LNCaP clone FGC (cell line): ENCODE measurements around the gene MYO5A.

Experiments
- DNase-seq: peaks from one replicate; pipeline ENCODE4 v3.0.0-alpha.2; 2011; ENCODE audit warnings: low read depth
- H3K4me3 ChIP-seq: 2 replicates; pipeline ENCODE4 v1.5.1; 2011; ENCODE audit warnings: mild to moderate bottlenecking, low read depth, low read length, control low read depth
- CTCF ChIP-seq: IDR thresholded peaks from 2 replicates; pipeline ENCODE4 v1.5.1; 2012; ENCODE audit warnings: mild to moderate bottlenecking; ENCODE audit not compliant: control insufficient read depth, insufficient read depth; ENCODE audit errors: extremely low read depth

MYO5A gene

GRCh38 chr15:52481915-52482314 lies 46.8 kb downstream of the MYO5A start:
- no peak overlapping the region for H3K4me3 ChIP-seq
- TF ChIP-seq CTCF, result no peak
- no peak for DNase-seq

- no peak for DNase-seq
- no peak overlapping the region for H3K4me3 ChIP-seq
Measured at GRCh38 chr15:52480990-52481389, 47.7 kb downstream of the MYO5A start.

GRCh38 chr15:52466716-52467115 lies 62.0 kb downstream of the MYO5A start:
- H3K4me3 ChIP-seq, result no peak overlapping the region
- TF ChIP-seq CTCF, result no peak
- DNase-seq, result no peak

More at GRCh38 chr15:52480990-52481389, 47.7 kb downstream of the MYO5A start:
- no peak for TF ChIP-seq CTCF

- H3K4me3 ChIP-seq, result no peak overlapping the region
- no peak for TF ChIP-seq CTCF
- DNase-seq, result no peak
Measured at GRCh38 chr15:52466134-52466701, 62.5 kb downstream of the MYO5A start.

GRCh38 chr15:52464478-52464877 lies 64.2 kb downstream of the MYO5A start:
- no peak for TF ChIP-seq CTCF
- no peak for DNase-seq
- no peak overlapping the region for H3K4me3 ChIP-seq

GRCh38 chr15:52464040-52464439 lies 64.6 kb downstream of the MYO5A start:
- no peak overlapping the region for H3K4me3 ChIP-seq
- no peak for TF ChIP-seq CTCF
- DNase-seq, result no peak

GRCh38 chr15:52463638-52464037 lies 65.0 kb downstream of the MYO5A start:
- peak; percentile 28 for TF ChIP-seq CTCF
- no peak for DNase-seq
- H3K4me3 ChIP-seq, result no peak overlapping the region
